IMR-90 (cell line): Measurements from ENCODE around the gene SYNM. TPM values are rescaled to one million over a fixed set of nuclear protein-coding genes. Genes with fewer than 3 reads are reported as not detected.

Source experiments
- ATAC-seq: fragments of 200-7000 bp; cut with Tn5 transposase; 2 replicates; pipeline ENCODE4 v1.9.1; 2020; ENCODE audit warnings: low read depth, mild to moderate bottlenecking, moderate library complexity
- BruUV-seq: library from RNA; stranded (reverse); fragments of 400-500 nt; replicated peaks from 2 replicates; lab custom pipeline; 2021; lab: Mats Ljungman, UMichigan
- CTCF ChIA-PET: fragments of 300-600 bp; formaldehyde crosslinking; extraction: SDS; loops from one replicate; lab custom pipeline; 2021; ENCODE audit warnings: antibody characterized with exemption; lab: Yijun Ruan, JAX
- POLR2A ChIA-PET: fragments of 300-600 bp; sonication (Branson Sonifier 250); formaldehyde crosslinking; loops from one replicate; lab custom pipeline; 2022; ENCODE audit warnings: antibody characterized with exemption; ENCODE audit not compliant: unreplicated experiment; lab: Charles Lee
- DNase-seq: peaks from one replicate; pipeline ENCODE4 v3.0.0; 2013
- H2AFZ ChIP-seq: replicated peaks from 2 replicates; pipeline ENCODE3; 2013; ENCODE audit warnings: low read length, mild to moderate bottlenecking; ENCODE audit not compliant: poor library complexity
- H2AK5ac ChIP-seq: 2 replicates; pipeline ENCODE4 v1.6.1; 2013; ENCODE audit warnings: low read depth, low read length, inconsistent platforms
- H2AK9ac ChIP-seq: replicated peaks from 2 replicates; pipeline ENCODE3; 2013; ENCODE audit warnings: mild to moderate bottlenecking, low read depth, low read length, moderate library complexity; ENCODE audit not compliant: poor library complexity
- H2BK120ac ChIP-seq: 2 replicates; pipeline ENCODE4 v1.6.1; 2013; ENCODE audit warnings: low read depth, low read length, inconsistent platforms
- H2BK15ac ChIP-seq: 3 replicates; pipeline ENCODE4 v1.6.1; 2013; ENCODE audit warnings: low read depth, low read length, inconsistent platforms
- H2BK20ac ChIP-seq: 2 replicates; pipeline ENCODE4 v1.6.1; 2013; ENCODE audit warnings: low read depth, mild to moderate bottlenecking, inconsistent platforms, low read length, moderate library complexity
- H2BK5ac ChIP-seq: 2 replicates; pipeline ENCODE4 v1.6.1; 2013; ENCODE audit warnings: mild to moderate bottlenecking, low read depth, low read length, inconsistent platforms; ENCODE audit not compliant: poor library complexity, severe bottlenecking
- H3K14ac ChIP-seq: replicated peaks from 2 replicates; pipeline ENCODE4 v1.6.1; 2013; ENCODE audit warnings: low read depth, low read length, inconsistent platforms
- H3K18ac ChIP-seq: 2 replicates; pipeline ENCODE4 v1.6.1; 2013; ENCODE audit warnings: low read depth, low read length, control low read depth
- H3K23ac ChIP-seq: 2 replicates; pipeline ENCODE4 v1.6.1; 2013; ENCODE audit warnings: low read depth, low read length, inconsistent platforms
- H3K27ac ChIP-seq: 2 replicates; pipeline ENCODE4 v1.5.1; 2013; ENCODE audit warnings: mild to moderate bottlenecking, control low read depth, low read length; ENCODE audit not compliant: insufficient read depth
- H3K27me3 ChIP-seq: 2 replicates; pipeline ENCODE4 v1.6.1; 2013; ENCODE audit warnings: low read length; ENCODE audit not compliant: control insufficient read depth, insufficient read depth
- H3K36me3 ChIP-seq: 2 replicates; pipeline ENCODE4 v1.6.1; 2013; ENCODE audit warnings: low read length, mixed read lengths; ENCODE audit not compliant: control insufficient read depth, insufficient read depth
- H3K4ac ChIP-seq: 2 replicates; pipeline ENCODE4 v1.6.1; 2013; ENCODE audit warnings: low read depth, low read length, inconsistent platforms
- H3K4me1 ChIP-seq: 2 replicates; pipeline ENCODE4 v1.6.1; 2013; ENCODE audit warnings: low read length, mixed read lengths; ENCODE audit not compliant: control insufficient read depth, insufficient read depth
- H3K4me2 ChIP-seq: 2 replicates; pipeline ENCODE4 v1.6.1; 2013; ENCODE audit warnings: low read depth, mild to moderate bottlenecking, control low read depth, low read length, moderate library complexity
- H3K4me3 ChIP-seq: 2 replicates; pipeline ENCODE4 v1.5.1; 2013; ENCODE audit warnings: low read depth, mild to moderate bottlenecking, control low read depth, low read length, moderate library complexity; ENCODE audit not compliant: insufficient read depth
- H3K56ac ChIP-seq: 2 replicates; pipeline ENCODE4 v1.6.1; 2013; ENCODE audit warnings: low read length, inconsistent platforms; ENCODE audit not compliant: insufficient read depth; ENCODE audit errors: extremely low read depth
- H3K79me1 ChIP-seq, 2 experiments: 2 replicates each; pipeline ENCODE4 v1.6.1; 2013; ENCODE audit warnings: low read length in 2 of 2, inconsistent platforms in 1 of 2, low read depth in 1 of 2
- H3K9ac ChIP-seq: 2 replicates; pipeline ENCODE4 v1.6.1; 2013; ENCODE audit warnings: low read depth, low read length, control low read depth
- H3K9me1 ChIP-seq: 2 replicates; pipeline ENCODE4 v1.6.1; 2013; ENCODE audit warnings: low read length, inconsistent platforms; ENCODE audit not compliant: insufficient read depth
- H3K9me3 ChIP-seq: 2 replicates; pipeline ENCODE4 v1.6.1; 2013; ENCODE audit warnings: low read length; ENCODE audit not compliant: control insufficient read depth, insufficient read depth
- H4K20me1 ChIP-seq: 2 replicates; pipeline ENCODE4 v1.6.1; 2013; ENCODE audit warnings: low read length, inconsistent platforms; ENCODE audit not compliant: insufficient read depth
- H4K5ac ChIP-seq: 2 replicates; pipeline ENCODE4 v1.6.1; 2013; ENCODE audit warnings: mild to moderate bottlenecking, low read depth, low read length, control low read depth
- H4K8ac ChIP-seq, 2 experiments: 2 replicates each; pipeline ENCODE4 v1.6.1; 2013; ENCODE audit warnings: low read depth in 2 of 2, low read length in 2 of 2, control low read depth in 1 of 2, inconsistent platforms in 1 of 2
- H4K91ac ChIP-seq: 2 replicates; pipeline ENCODE4 v1.6.1; 2013; ENCODE audit warnings: low read depth, low read length, inconsistent platforms; ENCODE audit not compliant: insufficient read depth
- CEBPB ChIP-seq: IDR thresholded peaks from 2 replicates; pipeline ENCODE4 v1.6.1; 2012; ENCODE audit warnings: low read depth, low read length, improper control_type of control experiment
- CHD1 ChIP-seq: IDR thresholded peaks from 2 replicates; pipeline ENCODE4 v1.6.1; 2012; ENCODE audit warnings: low read depth, low read length, improper control_type of control experiment
- FOS ChIP-seq: fragments of 150-350 bp; IDR thresholded peaks from 2 replicates; pipeline ENCODE4 v1.6.1; 2016; ENCODE audit warnings: low read depth, low read length
- MAZ ChIP-seq: IDR thresholded peaks from 2 replicates; pipeline ENCODE4 v1.6.1; 2012; ENCODE audit warnings: low read depth, mild to moderate bottlenecking, low read length, improper control_type of control experiment, moderate library complexity, borderline replicate concordance
- NFE2L2 ChIP-seq: fragments of 150-350 bp; IDR thresholded peaks from 2 replicates; pipeline ENCODE4 v1.6.1; 2016; ENCODE audit warnings: low read depth, mild to moderate bottlenecking, low read length
- RAD21 ChIP-seq: IDR thresholded peaks from 2 replicates; pipeline ENCODE4 v1.6.1; 2012; ENCODE audit warnings: low read length, improper control_type of control experiment
- RCOR1 ChIP-seq: IDR thresholded peaks from 2 replicates; pipeline ENCODE4 v1.6.1; 2012; ENCODE audit warnings: mild to moderate bottlenecking, low read length, improper control_type of control experiment; ENCODE audit not compliant: insufficient replicate concordance
- RFX5 ChIP-seq: IDR thresholded peaks from 2 replicates; pipeline ENCODE4 v1.8.0; 2012; ENCODE audit warnings: low read depth, mild to moderate bottlenecking, low read length, moderate library complexity
- SMC3 ChIP-seq: fragments of 150-350 bp; IDR thresholded peaks from 2 replicates; pipeline ENCODE4 v1.6.1; 2016; ENCODE audit warnings: low read depth, mild to moderate bottlenecking, antibody characterized with exemption, low read length, moderate library complexity
- WGBS, 2 experiments: methylation state at CpG; one replicate each; pipeline versions ENCODE4 v1.1.5 to v1.1.7; 2013; ENCODE audit warnings: missing lambda C conversion rate in 2 of 2; ENCODE audit not compliant: insufficient read length in 1 of 2; ENCODE audit errors: extremely low coverage in 2 of 2; 5-methylcytosine and 5-hydroxymethylcytosine counted together
- dilution Hi-C: fragments of 300-500 bp; cut with HindIII; formaldehyde crosslinking; loops from one replicate; pipeline ENCODE4 v1.14.3; 2018; ENCODE audit warnings: low sequenced_read_pairs; ENCODE audit not compliant: unreplicated experiment
- in situ Hi-C: fragments of 300-500 bp; cut with MboI; formaldehyde crosslinking; loops from 3 replicates; pipeline ENCODE4 v1.14.3; 2019; ENCODE audit warnings: low sequenced_read_pairs, inconsistent platforms, mixed read lengths
- intact Hi-C: fragments of 100-400 bp; cut with micrococcal nuclease; formaldehyde crosslinking; loops from 2 replicates; pipeline ENCODE4 v1.10.0; 2022
- polyA plus RNA-seq, 3 experiments: library from polyadenylated mRNA; depleted of rRNA; stranded (reverse); fragments of >200 nt; gene quantifications; 2 replicates each; pipeline ENCODE4 v1.2.3, GENCODE V29; 2012; ENCODE audit warnings: low replicate concordance in 1 of 3
- total RNA-seq: library from RNA; depleted of rRNA; stranded (reverse); fragments of >200 nt; gene quantifications from 2 replicates; pipeline ENCODE4 v1.2.3, GENCODE V29; 2012
- TF ChIP-seq, protein P1 (sequence below): fragments of 150-350 bp; IDR thresholded peaks from 2 replicates; pipeline ENCODE4 v1.6.1; 2016; ENCODE audit warnings: low read depth, mild to moderate bottlenecking, low read length, moderate library complexity, borderline replicate concordance
- TF ChIP-seq, protein P2 (sequence below): conservative IDR thresholded peaks from 2 replicates; pipeline ENCODE4 v1.5.1; 2012; ENCODE audit warnings: mild to moderate bottlenecking, low read depth, low read length, improper control_type of control experiment
- TF ChIP-seq, protein P3 (sequence below): fragments of 150-350 bp; IDR thresholded peaks from 2 replicates; pipeline ENCODE4 v1.6.1; 2017; ENCODE audit warnings: mild to moderate bottlenecking, antibody characterized with exemption, low read length, low read depth

The SYNM gene
- total and polyA plus RNA-seq, 2 of the 4 experiments (the other 2 are of a cell fraction), result 2.1 to 3.4 TPM

DNA sequence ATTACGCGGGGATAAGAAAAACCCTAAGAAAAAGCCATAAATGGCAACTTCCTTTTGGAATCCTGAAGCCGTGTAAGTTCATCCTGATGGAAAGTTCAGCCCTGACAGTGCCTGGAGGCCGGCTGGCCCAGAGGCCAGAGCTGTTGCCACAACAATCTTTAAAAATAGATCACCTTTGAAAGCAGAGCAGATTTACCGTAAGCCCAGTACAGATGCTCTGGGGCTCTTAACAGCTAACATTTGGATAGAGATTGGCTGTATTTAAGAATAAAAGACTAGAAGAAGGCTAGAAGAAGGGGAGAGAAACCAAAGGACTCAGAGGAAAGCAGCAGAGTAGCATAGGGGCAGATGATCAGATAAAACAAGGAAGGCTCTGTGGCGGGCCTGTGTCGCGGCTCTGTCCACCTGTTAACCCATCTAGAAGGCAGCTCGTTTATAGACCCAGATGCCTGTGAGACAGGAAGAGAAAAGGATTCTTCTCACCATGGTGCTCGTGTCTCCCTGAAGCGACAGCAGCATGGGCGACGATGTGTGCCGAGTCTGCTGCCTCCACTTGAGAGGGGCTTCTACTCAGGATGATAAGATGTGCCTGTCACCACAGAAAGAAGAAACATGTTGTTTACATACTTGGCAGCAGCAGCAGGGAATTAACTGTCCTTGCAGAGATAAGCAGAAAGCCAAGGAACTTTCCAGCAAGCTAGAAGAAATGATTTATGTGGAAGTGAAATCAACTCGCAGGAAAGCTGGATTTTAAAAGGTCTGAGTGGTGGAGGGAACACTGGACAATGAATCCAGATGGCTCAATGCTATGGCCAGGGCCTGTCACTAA lies 69.9 kb downstream of the SYNM start:
- H3K4me2 ChIP-seq, result no peak overlapping the region
- H2BK5ac ChIP-seq, result no peak overlapping the region
- H4K91ac ChIP-seq, result no peak overlapping the region
- H3K18ac ChIP-seq, result no peak overlapping the region
- H3K14ac ChIP-seq, result no peak overlapping the region
- peaks cover 13% of the 10 kb centered on the region for H3K36me3 ChIP-seq
- no peak overlapping the region for H3K4me3 ChIP-seq
- CTCF ChIA-PET, result no interaction called here
- H3K4me1 ChIP-seq, result peaks cover 13% of the 10 kb centered on the region
- H3K79me1 ChIP-seq, result 0 out of 4 replicates have a peak, but pooled peaks cover 0 to 9% of the 10 kb centered on the region in 2 experiments
- no peak for ATAC-seq
- H2AK9ac ChIP-seq, result no peak overlapping the region
- 35% methylated on average over 4 of the region's 15 CpGs; no CpG with 5 or more reads in 1 of the 2 experiments for WGBS, 2 experiments
- H2BK15ac ChIP-seq, result no peak overlapping the region
- no peak overlapping the region for H4K5ac ChIP-seq
- no peak for DNase-seq
- TF ChIP-seq SMC3 (no peak), CEBPB (no peak), NFE2L2 (no peak), RFX5 (no peak), RAD21 (no peak), FOS (no peak), RCOR1 (no peak), MAZ (no peak), CHD1 (no peak)
- TF ChIP-seq, protein P1, sequence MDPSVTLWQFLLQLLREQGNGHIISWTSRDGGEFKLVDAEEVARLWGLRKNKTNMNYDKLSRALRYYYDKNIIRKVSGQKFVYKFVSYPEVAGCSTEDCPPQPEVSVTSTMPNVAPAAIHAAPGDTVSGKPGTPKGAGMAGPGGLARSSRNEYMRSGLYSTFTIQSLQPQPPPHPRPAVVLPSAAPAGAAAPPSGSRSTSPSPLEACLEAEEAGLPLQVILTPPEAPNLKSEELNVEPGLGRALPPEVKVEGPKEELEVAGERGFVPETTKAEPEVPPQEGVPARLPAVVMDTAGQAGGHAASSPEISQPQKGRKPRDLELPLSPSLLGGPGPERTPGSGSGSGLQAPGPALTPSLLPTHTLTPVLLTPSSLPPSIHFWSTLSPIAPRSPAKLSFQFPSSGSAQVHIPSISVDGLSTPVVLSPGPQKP, result no peak
- TF ChIP-seq, protein P2, sequence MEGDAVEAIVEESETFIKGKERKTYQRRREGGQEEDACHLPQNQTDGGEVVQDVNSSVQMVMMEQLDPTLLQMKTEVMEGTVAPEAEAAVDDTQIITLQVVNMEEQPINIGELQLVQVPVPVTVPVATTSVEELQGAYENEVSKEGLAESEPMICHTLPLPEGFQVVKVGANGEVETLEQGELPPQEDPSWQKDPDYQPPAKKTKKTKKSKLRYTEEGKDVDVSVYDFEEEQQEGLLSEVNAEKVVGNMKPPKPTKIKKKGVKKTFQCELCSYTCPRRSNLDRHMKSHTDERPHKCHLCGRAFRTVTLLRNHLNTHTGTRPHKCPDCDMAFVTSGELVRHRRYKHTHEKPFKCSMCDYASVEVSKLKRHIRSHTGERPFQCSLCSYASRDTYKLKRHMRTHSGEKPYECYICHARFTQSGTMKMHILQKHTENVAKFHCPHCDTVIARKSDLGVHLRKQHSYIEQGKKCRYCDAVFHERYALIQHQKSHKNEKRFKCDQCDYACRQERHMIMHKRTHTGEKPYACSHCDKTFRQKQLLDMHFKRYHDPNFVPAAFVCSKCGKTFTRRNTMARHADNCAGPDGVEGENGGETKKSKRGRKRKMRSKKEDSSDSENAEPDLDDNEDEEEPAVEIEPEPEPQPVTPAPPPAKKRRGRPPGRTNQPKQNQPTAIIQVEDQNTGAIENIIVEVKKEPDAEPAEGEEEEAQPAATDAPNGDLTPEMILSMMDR, result no peak
- TF ChIP-seq, protein P3, sequence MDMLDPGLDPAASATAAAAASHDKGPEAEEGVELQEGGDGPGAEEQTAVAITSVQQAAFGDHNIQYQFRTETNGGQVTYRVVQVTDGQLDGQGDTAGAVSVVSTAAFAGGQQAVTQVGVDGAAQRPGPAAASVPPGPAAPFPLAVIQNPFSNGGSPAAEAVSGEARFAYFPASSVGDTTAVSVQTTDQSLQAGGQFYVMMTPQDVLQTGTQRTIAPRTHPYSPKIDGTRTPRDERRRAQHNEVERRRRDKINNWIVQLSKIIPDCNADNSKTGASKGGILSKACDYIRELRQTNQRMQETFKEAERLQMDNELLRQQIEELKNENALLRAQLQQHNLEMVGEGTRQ, result no peak
- peaks cover 16% of the 10 kb centered on the region for H3K9me1 ChIP-seq
- no peak overlapping the region for H3K23ac ChIP-seq
- POLR2A ChIA-PET, result no interaction called here
- dilution Hi-C loops, result no loop called here
- H4K8ac ChIP-seq, result no peak overlapping the region
- intact Hi-C loops, result no loop called here
- in situ Hi-C loops, result no loop called here
- H3K56ac ChIP-seq, result no peak overlapping the region
- H3K9ac ChIP-seq, result no peak overlapping the region
- no peak overlapping the region for H2BK20ac ChIP-seq
- no peak overlapping the region for H2AFZ ChIP-seq
- no peak overlapping the region for H2AK5ac ChIP-seq
- no peaks in the 10 kb centered on the region for H3K9me3 ChIP-seq
- H3K4ac ChIP-seq, result no peak overlapping the region
- H3K27ac ChIP-seq, result no peak overlapping the region
- H3K27me3 ChIP-seq, result no peaks in the 10 kb centered on the region
- H4K20me1 ChIP-seq, result peaks cover 6% of the 10 kb centered on the region; the same call in 1 of the 2 replicates
- no peak overlapping the region for H2BK120ac ChIP-seq
- BruUV-seq, result no TSS peak
